NCI-H2081 treated with DMSO at 0.1 percent for 48 hours (cell line): ENCODE data around the gene FOXP1.

Source experiments
- DNase-seq: peaks from one replicate; lab custom pipeline; 2025; lab: John Stamatoyannopoulos, UW

FOXP1 gene

DNA sequence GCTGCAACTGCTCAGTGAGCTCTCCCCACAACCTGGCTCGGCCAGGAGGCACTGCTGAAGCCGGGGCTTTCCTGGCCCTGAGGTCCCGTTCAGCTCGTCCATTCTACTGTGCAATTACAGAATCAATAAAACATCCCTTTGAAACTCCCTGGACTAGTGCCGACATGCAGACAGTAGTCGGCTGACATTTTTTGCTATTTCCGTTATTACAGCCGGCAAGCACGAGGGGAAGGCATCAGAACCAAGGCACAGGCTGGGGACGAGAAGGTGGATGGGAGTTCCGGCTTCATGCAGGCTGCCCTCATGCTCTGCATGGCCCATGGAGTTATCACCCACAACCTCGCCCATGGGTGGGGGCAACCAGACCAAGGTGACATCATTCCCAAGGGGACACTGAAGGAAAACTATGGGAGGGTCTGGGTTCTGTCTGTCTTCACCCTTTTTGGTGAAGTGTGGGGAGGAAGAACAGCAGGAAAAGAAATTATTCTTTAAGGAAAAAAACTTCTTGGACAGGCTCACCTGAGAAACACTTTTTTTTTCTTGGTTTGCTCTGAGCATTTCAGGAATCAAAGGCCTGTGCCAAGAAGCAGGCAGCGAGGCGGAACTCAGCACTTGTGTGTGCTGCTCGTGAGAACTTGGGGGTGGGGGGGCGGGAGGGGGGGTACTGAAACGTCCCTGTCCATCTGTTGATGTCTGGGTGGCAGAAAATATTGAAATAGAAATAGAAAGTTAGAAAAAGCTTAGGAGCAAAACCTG is 154.5 kb downstream of the FOXP1 start:
- no peak for DNase-seq

DNA sequence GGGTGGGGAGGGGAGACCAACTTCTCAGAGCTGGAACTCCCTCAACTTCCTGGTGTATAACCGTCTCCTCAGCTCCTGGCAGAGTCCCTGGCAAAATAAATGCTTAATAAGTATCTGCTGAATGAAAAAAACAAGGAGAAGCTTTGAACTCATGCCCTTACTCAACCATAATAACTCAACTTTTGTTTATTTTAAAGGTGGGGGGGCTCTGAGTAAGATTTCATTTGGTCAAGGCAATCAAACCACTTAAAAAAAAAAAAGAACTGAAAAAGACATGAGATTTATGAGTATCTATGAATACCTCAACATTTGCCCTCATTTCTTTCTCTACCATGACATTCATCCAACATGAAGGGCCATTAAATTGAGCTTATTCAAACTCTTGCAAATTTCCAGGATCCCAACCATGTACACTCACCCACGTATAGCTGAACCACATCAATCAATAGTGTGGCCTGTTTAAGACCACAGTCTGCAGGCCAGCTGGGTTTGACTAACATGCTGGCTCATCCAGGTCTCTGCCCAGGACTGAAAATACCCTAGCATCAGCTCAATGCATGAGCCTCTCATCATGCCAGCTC is 157.9 kb downstream of the FOXP1 start:
- DNase-seq = no peak

DNA sequence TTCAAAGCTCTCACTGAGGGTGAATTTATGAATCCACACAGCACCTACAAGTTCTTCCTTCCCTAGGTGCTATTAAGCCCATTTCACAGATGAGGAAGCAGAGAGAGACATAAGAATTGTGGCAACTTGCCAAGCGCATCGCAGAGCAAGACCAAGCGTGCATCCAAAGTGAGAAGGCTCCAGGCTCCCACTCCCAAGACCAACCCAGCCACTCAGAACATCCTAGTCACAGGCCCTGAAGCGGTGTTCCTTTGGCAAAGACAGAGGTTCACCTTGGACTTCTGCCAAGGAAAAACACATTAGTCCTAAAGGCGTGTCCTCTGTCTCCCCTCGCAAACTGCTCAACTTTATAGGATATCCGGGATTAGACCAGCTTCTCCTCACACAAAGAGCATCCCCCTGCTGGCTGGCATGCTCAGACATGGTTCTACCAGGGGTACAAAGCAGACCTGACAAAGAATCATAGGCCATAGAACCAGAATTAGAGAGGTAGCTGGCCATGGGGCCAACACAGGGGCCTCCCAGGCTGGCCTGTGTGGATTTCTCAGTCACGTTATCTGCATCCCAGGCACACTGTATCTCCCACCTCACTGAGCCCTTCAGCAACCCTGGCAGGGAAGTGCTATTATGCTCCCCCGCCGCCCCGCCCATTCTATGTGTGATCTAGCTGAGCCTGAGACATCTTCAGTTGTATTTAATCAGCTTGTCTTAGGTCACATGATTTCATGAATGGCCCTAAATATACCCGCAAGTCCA is 160.2 kb downstream of the FOXP1 start:
- no peak for DNase-seq

DNA sequence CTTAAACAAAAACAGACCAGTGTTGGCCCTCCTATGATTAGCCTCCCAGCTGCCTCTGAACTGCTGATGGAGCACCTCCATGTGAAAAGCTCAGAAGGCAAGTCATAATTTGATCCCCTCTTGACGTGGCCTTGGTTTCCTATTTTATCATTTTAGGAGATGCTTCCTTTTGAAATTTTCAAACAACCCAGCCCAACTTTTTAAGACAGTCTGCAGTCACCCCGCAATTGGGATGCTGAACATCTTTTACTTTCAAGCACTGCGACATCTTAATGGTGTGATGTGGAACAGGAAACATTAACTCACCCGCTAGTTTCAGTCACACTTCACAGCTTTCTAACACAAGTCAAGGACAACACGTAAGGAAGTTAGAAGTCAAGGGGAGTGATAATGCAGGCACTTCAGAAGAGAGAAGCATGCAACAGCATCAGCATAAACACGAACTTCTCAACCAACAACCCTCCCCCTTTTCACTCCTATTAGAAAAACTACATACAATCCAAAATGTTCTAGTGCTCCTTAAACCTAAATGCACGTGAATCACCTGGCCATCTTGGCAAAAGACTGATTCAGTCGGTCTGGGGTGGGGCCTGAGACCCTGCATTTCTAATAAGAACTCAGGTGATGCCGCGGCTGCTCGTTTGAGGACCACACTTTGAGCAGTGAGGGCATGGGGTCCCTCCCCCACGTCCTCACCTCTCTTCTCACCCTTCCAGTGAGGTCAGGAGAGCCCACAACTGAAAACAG is 161.5 kb downstream of the FOXP1 start:
- no peak for DNase-seq

DNA sequence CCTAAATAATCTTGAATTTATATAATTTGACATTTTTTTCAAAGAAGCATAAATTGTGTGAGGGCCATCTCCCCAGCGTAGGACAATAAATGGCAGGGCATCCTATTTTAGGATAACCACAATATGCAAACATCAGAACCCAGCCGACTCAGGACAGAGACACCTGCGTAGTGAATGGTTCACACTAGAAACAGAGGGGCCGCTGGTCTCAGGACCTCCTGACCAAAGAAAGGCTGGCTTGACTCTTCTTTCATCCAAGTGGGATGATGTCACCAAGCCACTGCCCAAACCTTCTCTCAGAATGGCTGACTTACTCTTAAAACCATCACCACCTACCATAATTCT is 162.1 kb downstream of the FOXP1 start:
- DNase-seq = no peak

DNA sequence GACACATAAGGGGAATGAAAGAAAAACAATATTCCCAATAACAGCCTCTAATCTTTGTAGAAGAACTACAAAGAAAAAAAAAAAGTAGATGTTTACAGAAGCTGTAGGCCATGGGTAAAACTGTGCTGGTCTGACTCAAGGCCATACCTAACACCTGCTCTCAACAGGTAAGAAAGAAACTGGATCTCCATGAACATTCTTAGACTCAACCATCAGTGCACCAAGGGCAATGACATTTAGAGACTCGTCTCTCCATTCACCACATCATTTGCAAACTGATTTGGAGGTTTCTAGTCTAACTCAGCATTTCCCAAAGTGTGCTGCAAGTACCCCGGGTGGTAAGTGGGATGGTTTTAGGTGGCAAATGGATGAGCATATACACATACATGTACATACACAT is 164.2 kb downstream of the FOXP1 start:
- no peak for DNase-seq

DNA sequence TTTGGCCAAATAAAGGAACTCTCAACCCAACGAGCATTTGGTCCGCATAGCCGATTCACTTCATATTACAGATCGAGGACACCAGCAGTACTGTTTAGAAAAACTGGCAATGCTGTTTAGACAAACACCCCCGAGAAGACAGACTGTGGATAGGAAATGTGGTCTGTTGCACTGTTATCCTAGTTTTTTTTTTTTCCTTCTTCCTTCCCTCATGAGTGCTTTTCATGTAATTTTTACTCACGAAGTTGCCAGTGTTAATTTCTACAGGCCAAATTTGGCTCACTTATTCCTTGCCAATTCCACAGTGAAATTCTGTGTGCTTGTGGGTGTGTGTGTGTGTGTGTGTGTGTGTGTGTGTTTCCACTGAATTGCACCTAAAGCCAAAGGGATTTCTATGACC is 165.7 kb downstream of the FOXP1 start:
- DNase-seq = no peak

DNA sequence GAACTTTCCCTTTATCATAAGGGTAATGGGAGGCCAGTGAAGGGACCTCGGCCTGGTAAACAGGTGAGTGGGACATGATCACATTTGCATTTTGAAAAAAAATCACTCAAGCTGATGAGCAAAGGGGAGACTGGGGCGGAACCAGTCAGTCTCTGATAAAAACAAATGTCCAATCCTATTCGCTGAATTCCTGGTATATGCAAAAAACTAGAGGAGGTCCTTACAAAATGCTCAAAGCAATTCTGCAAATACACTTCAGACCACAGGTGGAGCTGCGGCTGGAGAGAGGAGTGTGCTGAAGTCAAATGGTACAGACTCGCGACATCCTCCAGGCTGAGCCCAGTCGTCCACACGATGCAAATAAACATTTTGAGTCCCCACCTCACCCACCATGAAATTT is 166.7 kb downstream of the FOXP1 start:
- DNase-seq = no peak

DNA sequence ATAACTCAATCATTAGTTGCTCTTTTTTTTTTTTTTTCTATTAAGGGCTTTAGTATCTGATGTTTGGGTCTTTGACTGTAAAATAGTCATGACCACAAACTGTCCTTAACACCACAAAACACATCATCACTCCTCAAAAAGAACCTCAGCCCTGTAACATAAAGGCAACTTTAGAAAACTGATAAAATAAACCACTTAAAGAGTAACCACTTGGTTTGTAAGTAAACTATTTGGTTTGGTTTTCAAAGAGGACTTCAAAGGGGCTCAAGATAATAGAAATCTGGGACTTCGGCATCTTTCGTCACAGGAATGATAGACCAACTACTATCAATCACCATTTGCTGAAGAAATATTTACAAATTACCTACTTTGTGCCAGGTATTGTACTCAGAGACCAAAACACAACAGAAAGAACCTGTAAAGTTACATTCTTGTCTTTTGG is 167.8 kb downstream of the FOXP1 start:
- DNase-seq = no peak

DNA sequence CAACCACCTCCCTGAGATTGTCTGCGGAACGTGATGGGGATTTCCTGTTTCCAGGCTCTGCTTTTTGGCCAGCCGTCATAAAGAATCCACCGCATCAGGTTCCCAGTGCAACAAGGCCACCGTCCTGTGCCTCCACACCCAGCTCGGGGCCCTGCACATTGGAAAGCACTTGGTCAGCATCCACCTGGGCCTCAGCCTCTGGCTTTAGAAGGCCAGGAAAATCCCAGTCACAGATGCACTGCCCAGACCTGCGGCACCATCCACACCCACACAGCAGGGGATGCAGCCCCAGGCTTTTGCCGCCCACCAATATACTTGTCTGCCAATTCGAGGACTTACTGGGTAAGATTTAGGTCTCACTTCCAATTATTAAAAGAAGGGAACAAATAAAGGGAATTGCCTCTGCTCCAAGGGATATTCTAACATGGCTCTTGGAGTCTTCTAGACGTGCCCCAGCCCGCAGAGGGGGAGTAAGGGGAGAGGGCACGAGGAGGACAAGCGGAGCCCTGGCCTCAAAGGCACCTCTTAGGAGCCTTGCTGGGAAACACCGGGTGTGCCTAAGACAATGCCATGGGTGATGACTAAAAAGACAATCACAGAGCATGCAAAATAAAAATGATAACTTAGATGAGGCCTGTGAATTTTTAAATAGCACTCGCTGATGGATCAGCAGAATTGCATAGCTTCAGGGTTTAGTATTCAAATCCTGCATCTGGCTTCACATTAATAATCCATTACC is 169.2 kb downstream of the FOXP1 start:
- no peak for DNase-seq

DNA sequence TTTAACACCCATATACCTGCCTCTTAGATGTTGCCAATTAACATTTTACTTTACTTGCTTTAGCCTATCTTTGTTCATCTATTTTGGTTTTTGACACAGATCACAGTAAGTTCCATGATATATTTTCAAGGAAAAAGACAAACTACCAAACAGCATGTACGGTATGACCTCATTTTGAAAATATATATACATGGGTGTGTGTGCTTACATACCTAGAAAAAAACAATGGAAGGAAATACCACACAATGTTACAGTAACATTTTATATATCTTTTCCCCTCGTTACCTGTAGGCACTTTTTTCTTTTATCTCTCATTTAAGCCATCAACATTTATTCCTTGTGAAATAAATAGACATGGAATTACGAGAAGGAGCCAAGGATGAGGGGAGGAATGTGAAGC is 170.0 kb downstream of the FOXP1 start:
- DNase-seq = no peak

DNA sequence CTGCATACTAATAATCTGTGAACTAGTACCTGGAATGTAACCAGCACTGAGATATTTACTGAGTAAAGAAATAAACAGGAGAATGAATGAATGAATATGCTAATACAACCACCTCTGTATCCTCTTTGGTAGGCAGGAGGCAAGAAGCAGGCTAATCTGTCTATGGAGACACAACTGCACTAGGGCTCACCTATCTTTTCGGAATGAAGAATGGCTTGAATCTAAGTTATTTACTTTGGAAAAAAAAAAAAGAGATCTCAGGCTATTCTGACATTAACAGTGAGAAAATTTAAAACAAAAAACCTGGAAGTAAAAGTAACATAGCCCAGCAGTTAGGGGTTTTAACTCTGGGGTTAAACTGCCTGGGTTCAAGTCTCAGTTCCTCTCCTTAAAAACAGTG is 174.2 kb downstream of the FOXP1 start:
- no peak for DNase-seq

DNA sequence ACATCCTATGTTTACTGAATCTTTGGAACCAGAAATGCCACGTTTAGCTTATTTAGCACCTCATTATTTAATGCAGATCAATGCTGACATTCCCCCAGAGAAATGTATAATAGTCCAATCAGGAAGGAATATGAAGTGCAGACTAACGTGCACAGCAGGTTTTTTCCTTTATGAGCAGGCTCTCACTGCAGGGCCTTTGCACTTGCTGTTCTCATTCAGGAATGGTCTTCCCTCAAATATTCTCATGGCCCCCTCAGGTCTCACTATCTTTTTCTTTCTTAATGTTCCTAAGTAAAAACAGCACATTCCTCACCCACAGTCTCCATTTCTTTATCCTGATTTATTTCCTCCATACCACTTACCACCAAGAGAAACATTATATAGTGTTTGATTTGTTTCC is 174.6 kb downstream of the FOXP1 start:
- DNase-seq = no peak

DNA sequence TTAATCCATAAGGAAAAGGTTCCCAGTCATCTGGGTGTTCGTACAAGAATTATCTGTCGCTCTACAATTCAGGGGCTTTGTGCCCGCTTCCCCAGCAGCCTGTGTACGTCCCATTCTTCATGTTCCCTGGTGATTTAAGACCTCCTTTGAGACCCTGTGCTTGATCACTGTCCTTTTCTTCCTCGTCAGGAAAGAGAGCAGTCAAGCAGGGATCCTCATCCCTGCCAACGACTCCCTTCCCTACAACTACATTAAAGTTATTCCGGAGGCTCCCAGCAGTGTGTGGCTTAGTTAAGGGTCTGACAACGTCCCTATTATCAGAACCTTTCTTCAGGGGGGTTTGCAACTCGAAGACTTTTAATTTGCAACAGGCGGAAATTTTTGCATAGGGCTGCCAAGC is 175.7 kb downstream of the FOXP1 start:
- no peak for DNase-seq

DNA sequence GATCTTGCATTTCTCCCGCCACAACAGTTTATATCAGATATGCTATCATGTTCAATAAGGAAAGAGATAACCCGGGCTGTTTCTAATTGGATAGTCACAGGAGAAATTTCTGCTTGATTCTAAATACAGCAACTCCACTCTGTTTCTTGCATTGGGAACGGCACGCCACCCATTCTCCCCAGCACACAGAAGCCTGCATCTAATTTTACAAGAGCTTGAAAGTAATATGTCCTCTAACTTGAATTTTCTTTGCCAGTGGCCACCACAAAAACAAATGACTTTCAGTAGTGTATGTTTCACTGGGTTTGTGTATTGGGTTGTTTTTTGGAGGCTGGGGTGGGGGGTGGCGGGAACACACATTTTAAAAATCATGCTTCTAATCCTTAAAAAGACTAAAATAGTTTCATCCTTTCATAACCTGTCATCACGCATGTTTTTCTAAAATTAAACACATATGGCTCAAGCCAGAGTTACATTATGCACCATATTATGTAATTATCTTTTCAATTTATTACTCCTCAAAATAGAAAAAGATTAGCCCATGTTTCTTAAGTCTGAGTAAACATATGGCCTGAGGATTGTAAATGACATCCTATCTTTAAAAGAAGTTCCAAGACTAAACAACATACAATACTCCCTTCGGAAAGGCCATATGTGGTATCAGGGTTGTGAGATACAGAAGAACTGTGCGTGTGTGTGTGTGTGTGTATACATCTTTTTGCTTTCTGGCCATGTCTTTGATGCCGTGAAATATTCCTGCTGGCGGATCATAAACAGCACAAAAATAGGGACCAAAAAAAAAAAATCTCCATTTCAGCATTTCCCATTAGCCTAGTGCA is 176.3 kb downstream of the FOXP1 start:
- no peak for DNase-seq

DNA sequence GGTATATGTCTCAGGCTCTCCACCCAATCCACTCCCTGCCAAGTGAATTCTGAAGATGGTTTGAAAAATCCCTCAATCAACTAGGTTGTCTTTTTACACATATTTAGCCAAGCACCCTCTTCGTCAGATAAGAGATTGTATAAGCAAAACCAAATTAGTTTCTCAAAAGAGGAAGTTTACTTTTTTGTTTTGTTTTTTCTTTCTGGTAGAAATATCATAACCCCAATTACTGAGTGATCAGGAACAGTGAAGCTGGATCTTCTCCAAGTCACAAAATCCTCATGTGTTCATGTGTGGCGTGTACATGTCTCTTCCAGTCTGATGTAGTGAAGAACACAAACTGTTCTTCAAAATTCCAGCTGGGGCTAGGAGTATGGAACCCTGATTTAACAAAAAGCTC is 180.6 kb downstream of the FOXP1 start:
- DNase-seq = no peak

DNA sequence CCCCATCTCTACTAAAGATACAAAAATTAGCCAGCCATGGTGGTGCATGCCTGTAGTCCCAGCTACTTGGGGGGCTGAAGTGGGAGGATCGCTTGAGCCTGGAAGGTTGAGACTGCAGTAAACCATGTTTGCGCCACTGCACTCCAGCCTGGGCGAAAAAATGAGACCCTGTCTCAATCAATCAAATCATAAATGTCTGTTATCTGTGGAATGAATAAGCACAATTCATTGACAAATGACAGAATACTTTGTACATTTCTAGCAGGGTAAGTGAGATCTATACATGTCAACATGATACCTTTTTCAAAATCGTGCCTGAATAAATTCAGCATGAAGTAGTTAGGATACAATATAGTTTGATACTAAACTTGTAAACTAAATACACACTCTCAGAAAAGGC is 181.2 kb downstream of the FOXP1 start:
- DNase-seq = no peak

DNA sequence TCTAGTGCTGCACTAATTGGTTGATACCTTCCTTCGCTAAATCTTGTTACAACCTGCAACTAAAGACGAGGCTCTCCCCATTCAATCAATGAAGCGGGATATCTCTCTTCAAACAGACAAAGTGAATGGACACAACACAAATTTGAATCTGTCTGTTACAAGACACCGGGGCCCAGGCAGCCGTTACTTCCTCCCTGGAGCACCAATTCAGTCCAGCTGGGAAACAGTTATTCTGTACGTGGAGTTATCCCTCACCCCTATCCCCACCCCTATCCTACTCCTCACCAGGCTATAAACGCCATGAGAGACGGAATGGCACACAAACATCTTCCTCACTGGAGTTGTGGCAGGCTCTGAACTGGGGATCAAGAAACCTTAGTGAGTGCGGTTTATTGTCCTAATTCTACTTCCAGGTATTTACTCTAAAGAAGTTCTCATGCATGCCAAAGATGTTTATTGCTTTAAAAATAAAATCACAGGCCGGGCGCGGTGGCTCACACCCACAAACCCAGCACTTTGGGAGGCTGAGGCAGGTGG is 181.8 kb downstream of the FOXP1 start:
- DNase-seq = no peak

DNA sequence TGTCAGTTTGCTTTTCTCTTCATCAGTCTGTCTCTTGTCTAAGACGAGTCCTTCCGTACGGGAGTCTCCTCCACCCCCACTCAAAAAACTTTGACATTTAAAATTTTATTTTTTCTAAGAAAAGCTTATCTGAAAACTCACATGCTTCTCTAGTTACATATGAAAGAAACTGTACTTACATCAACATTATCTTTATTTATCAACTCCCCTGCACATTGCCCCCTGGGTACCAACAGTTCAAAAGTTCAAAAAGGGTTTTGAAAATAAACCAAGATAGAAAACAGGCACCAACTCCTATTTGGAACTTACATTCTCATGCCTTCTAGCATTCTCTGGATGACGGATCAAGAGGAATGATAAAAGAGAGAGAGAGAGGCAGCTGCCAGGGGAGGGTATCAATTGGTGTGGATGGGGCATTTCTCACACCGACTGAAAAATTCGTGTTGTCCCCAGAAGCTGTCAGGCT is 182.5 kb downstream of the FOXP1 start:
- DNase-seq = no peak

DNA sequence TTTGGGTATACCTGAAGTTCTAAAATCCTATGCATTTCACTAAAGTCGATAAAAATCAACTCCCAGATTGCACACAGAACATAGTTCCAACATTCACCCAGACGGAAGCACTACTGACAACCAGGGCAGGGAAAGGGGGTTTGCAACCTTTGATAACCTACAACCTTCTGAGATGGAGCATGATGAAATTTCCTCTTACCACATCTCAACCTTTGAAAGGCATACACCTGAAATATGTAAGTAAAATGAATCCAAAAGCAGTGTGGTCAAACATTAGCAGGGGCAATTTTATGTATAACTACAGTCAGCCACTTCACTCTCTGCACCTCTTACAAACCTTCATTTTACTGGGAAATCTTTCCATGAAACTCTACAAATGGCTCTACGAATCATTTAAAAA is 184.1 kb downstream of the FOXP1 start:
- no peak for DNase-seq
